Measurements from ENCODE around the gene MDH2.
"Not testable (repeated sequence)": the region's sequence is repeated elsewhere in the genome, so short reads cannot be mapped to it uniquely, and the experiment has no call there.

MDH2 gene

GRCh38 chr7:76072243-76073148 is 24.6 kb downstream of the MDH2 start:
- no peak for TF ChIP-seq ZNF274 (IDR thresholded peaks at IDR 0.05; ENCODE audit: low read depth, low read length)
- H3K4me3 ChIP-seq (ENCODE audit: low read length): no peak overlapping the region

GRCh38 chr7:76073335-76073990 is 25.6 kb downstream of the MDH2 start:
- no peak overlapping the region for H3K4me3 ChIP-seq (ENCODE audit: low read length)
- no peak for TF ChIP-seq ZNF274 (IDR thresholded peaks at IDR 0.05; ENCODE audit: low read depth, low read length)

- TF ChIP-seq ZNF274 (IDR thresholded peaks at IDR 0.05; ENCODE audit: low read depth, low read length): no peak
- no peak overlapping the region for H3K4me3 ChIP-seq (ENCODE audit: low read length)
Observed at GRCh38 chr7:76074306-76074971, 26.5 kb downstream of the MDH2 start.

- H3K4me3 ChIP-seq (ENCODE audit: low read length): no peak overlapping the region
- no peak for TF ChIP-seq ZNF274 (IDR thresholded peaks at IDR 0.05; ENCODE audit: low read depth, low read length)
Observed at GRCh38 chr7:76074972-76075370, 27.1 kb downstream of the MDH2 start.

- H3K4me3 ChIP-seq (ENCODE audit: low read length): no peak overlapping the region
- no peak for TF ChIP-seq ZNF274 (IDR thresholded peaks at IDR 0.05; ENCODE audit: low read depth, low read length)
Observed at GRCh38 chr7:76076995-76077394, 29.1 kb downstream of the MDH2 start.

GRCh38 chr7:76077435-76077834 is 29.5 kb downstream of the MDH2 start:
- TF ChIP-seq ZNF274 (IDR thresholded peaks at IDR 0.05; ENCODE audit: low read depth, low read length): no peak

GRCh38 chr7:76080204-76080603 is 32.3 kb downstream of the MDH2 start:
- TF ChIP-seq ZNF274 (IDR thresholded peaks at IDR 0.05; ENCODE audit: low read depth, low read length): no peak
- H3K4me3 ChIP-seq (ENCODE audit: low read length): no peak overlapping the region

More at GRCh38 chr7:76077435-76077834, 29.5 kb downstream of the MDH2 start:
- no peak overlapping the region for H3K4me3 ChIP-seq (ENCODE audit: low read length)

GRCh38 chr7:76084115-76084514 is 36.2 kb downstream of the MDH2 start:
- not testable (repeated sequence) for H3K4me3 ChIP-seq (ENCODE audit: low read length)

- TF ChIP-seq ZNF274 (IDR thresholded peaks at IDR 0.05; ENCODE audit: low read depth, low read length): no peak
- no peak overlapping the region for H3K4me3 ChIP-seq (ENCODE audit: low read length)
Observed at GRCh38 chr7:76086070-76086469, 38.2 kb downstream of the MDH2 start.

GRCh38 chr7:76087362-76087791 is 39.5 kb downstream of the MDH2 start:
- H3K4me3 ChIP-seq (ENCODE audit: low read length): not testable (repeated sequence)

GRCh38 chr7:76089865-76090475 is 42.1 kb downstream of the MDH2 start:
- no peak overlapping the region for H3K4me3 ChIP-seq (ENCODE audit: low read length)
- no peak for TF ChIP-seq ZNF274 (IDR thresholded peaks at IDR 0.05; ENCODE audit: low read depth, low read length)

GRCh38 chr7:76091506-76091905 is 43.6 kb downstream of the MDH2 start:
- H3K4me3 ChIP-seq (ENCODE audit: low read length): no peak overlapping the region
- no peak for TF ChIP-seq ZNF274 (IDR thresholded peaks at IDR 0.05; ENCODE audit: low read depth, low read length)

- not testable (repeated sequence) for H3K4me3 ChIP-seq (ENCODE audit: low read length)
Observed at GRCh38 chr7:76093531-76093930, 45.6 kb downstream of the MDH2 start.

- not testable (repeated sequence) for H3K4me3 ChIP-seq (ENCODE audit: low read length)
Observed at GRCh38 chr7:76094326-76094725, 46.4 kb downstream of the MDH2 start.

GRCh38 chr7:76095908-76096307 is 48.0 kb downstream of the MDH2 start:
- no peak overlapping the region for H3K4me3 ChIP-seq (ENCODE audit: low read length)
- TF ChIP-seq ZNF274 (IDR thresholded peaks at IDR 0.05; ENCODE audit: low read depth, low read length): no peak

- H3K4me3 ChIP-seq (ENCODE audit: low read length): not testable (repeated sequence)
Observed at GRCh38 chr7:76101693-76102437, 54.0 kb downstream of the MDH2 start.

GRCh38 chr7:76103788-76104187 is 55.9 kb downstream of the MDH2 start:
- H3K4me3 ChIP-seq (ENCODE audit: low read length): not testable (repeated sequence)

GRCh38 chr7:76106130-76106529 is 58.2 kb downstream of the MDH2 start:
- not testable (repeated sequence) for H3K4me3 ChIP-seq (ENCODE audit: low read length)
